CD4-positive, alpha-beta T cell treated with Interferon gamma for 1 hour (primary cell): ENCODE data around the gene ABR.
"Not testable (repeated sequence)": the region's sequence is repeated elsewhere in the genome, so short reads cannot be mapped to it uniquely, and the experiment has no call there.

Experiments used
- DNase-seq: peaks from one replicate; pipeline ENCODE4 v3.0.0-alpha.2; 2020

The ABR gene

GRCh38 chr17:1173432-1174262, 6.1 kb downstream of the ABR start:
- no peak for DNase-seq

DNA sequence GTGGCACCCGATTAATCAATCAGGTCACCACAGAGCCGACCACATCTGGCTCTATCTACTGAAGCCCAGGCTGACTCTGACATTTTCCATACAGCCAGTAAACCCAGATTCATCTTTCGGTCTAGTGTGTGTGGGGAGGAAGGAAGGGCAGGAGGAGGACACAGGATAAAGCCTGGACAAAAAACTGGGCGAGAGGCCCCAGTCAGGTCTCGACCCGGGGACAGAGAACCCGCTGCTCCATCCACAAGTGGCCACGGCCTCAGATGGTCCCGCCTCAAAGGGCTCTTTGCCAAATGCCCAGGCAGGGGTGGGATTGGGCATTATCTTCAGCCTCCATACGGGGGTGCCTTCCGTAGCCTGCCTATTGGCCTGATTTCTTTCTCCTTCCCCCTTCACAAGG, 7.8 kb downstream of the ABR start:
- DNase-seq, result no peak

- no peak for DNase-seq
These were observed 9.0 kb downstream of the ABR start for GRCh38 chr17:1170739-1171138.

- DNase-seq, result no peak
These were observed 9.9 kb downstream of the ABR start for GRCh38 chr17:1169929-1170312.

DNA sequence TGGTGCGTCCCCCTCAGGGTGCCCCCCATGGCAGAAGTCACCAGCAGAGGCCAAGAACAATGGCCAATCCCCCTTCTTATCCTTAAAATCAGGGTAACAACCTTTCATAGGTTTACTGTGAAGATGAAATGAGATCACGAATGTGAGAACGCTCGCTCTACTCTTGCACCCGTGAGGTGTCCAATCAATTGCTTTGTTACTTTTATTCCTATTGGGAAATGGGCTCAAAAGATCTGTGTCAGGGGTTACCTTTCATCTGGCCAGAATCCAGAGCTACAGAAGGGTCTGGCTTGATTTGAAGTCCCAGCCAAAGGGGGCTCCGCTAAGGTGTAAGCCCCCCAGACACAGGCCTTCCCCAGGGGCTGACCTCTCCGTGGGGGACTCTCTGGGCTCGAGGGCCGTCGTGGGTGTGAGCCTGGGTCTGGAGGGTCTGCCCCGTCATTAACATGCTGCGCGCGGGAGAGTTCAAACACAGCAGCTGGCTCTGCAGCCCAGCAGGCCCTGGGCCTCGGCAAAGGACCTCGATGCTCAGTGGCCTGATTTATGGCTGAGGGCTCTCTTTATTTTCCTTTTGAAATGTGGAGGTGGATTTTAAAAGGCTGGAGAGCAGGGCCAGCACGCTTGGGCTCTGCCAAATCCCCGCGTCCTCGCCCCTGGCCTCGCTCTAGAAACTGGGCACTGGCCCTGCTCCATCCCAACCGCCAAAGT, 10.4 kb downstream of the ABR start:
- DNase-seq, result no peak

DNA sequence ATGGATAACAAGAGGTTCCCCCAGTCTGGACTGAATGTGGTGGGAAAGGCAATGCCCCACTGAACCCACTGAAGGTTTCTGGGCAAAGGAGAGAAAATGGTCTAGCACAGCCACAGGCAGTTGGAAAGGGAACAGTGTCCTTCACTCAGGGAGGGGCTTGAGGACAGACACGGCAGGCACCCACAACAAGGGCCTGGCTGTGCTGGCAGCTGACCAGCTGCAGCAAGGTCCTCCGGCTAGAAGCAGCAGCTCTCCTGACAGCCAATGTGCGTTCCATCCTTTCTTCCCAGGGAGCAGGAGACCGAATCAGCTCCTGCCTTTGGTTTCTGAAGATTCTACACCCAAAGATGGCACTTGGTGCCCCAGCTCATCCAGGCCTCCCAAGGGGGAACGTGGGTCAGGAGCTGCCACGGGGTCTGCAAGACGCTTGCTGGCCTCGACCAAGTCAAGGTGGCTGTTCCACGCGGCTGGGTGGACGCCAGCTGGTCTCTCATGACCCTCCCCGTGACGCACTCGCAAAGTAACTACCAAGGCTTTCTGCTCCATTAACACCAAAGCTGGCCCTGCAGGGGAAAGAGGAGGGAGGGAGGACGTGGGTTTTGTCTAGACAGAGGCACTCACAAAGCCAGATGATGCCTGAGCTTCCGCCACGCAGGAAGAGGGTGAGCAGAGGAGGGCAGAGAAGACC, 11.1 kb downstream of the ABR start:
- no peak for DNase-seq

DNA sequence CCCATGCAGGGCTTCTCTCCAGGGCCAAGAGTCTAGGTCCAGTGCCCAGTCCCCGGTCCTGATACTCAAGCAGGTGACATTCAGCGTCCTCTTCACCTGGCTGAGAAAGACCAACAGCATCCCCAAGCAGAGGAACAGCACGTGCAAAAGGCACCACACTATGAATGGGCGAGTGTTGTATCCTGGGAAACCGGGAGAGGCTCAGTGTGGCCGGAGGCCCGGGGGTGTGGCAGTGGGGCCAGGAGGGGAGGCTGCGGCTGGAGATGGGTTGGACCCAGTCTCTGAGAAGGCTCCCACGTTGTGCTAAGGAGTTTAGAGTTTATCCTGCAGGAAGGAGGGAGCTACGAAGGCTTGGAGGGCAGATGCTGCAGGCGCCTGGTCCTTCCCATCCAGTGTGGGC, 13.5 kb downstream of the ABR start:
- no peak for DNase-seq

- no peak for DNase-seq
These were observed 13.9 kb downstream of the ABR start for GRCh38 chr17:1165836-1166235.

GRCh38 chr17:1164935-1165556, 14.7 kb downstream of the ABR start:
- DNase-seq, result no peak

GRCh38 chr17:1162116-1162855, 17.5 kb downstream of the ABR start:
- DNase-seq, result no peak

DNA sequence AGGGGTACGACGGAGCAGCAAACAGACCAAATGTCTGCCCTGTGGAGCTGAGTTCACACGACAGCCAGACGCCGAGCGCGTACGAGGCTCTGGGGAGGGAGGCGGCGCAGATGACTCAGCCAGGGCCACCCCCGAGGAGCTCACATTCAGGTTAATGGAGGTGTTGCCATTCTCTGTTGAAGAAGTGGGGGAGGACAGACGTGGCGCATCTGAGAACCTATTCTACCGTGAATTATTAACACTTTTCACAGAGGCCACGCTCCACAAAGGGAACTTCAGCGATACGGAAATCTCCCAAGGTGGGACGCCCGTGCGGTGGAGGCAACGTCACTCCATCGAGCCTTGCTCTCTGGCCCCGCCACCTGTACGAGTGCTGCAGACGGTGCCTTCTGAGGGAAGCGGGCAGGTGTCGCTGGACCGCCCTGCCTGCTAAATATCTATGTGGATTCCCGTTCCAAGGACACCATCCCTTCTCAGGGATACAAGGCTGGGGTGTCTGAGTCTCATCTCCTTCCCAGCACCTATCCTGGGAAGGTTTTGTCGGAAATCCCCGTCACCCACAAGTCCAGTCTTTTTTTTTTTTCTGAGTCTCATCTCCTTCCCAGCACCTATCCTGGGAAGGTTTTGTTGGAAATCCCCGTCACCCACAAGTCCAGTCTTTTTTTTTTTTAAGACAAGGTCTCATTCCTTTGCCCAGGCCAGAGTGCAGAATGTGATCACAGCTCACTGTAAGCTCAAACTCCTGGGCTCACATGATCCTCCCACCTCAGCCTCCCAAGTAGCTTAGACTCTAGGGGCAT, 19.0 kb downstream of the ABR start:
- no peak for DNase-seq

- DNase-seq, result no peak
These were observed 20.2 kb downstream of the ABR start for GRCh38 chr17:1159431-1160180.

GRCh38 chr17:1158879-1159278, 20.9 kb downstream of the ABR start:
- DNase-seq, result no peak

GRCh38 chr17:1156864-1157263, 22.9 kb downstream of the ABR start:
- no peak for DNase-seq

- no peak for DNase-seq
These were observed 25.1 kb downstream of the ABR start for GRCh38 chr17:1154704-1155103.

DNA sequence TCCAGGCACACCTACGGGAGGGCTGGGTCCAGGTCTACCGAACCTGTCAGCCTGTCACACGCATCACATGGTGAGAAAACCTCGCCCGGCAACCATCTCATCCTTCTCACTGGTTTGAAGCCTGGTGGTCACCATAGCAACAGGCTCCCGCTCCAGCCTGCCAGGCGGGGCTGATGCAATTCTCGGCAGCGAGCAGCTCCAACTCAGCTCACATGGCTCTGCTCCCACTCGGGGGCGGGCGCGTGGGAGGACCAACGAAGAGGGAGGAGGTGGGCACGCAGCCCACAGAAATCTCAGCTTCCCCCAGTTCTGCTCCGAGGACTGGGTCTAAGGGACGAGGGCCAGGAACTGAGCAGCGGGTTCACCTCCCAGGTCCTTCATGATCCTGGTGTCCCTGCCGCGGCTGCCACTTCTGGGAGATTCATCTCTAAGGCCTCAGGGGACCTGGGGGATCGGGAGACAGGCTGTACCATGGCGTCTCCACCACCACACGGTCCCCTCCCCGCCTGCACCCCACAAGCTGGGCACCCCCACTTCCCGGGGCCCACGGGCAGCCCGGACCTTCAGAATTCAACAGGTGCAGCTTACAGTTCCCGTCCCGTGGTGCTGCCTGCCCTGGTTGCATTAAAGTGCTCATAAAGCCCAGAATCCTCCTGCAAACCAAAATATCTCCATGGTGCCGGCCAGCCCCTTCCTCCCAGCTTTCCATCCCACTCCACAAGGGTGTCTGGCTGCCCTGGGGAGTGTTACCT, 25.8 kb downstream of the ABR start:
- no peak for DNase-seq

DNA sequence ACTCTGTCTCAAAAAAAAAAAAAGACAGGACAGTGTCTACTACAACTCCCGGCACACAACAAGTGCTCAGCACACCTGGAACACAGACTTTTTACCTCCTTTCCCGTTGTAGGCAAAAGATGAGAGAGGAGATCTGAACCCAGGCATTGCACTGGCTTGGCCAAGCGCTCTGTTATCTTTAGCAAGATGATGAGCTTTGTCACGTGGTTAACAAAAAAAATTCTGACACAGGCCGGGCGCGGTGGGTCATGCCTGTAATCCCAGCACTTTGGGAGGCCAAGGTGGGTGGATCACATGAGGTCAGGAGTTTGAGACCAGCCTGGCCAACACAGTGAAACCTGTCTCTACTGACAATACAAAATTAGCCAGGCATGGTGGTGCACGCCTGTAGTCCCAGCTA, 27.2 kb downstream of the ABR start:
- not testable (repeated sequence) for DNase-seq

DNA sequence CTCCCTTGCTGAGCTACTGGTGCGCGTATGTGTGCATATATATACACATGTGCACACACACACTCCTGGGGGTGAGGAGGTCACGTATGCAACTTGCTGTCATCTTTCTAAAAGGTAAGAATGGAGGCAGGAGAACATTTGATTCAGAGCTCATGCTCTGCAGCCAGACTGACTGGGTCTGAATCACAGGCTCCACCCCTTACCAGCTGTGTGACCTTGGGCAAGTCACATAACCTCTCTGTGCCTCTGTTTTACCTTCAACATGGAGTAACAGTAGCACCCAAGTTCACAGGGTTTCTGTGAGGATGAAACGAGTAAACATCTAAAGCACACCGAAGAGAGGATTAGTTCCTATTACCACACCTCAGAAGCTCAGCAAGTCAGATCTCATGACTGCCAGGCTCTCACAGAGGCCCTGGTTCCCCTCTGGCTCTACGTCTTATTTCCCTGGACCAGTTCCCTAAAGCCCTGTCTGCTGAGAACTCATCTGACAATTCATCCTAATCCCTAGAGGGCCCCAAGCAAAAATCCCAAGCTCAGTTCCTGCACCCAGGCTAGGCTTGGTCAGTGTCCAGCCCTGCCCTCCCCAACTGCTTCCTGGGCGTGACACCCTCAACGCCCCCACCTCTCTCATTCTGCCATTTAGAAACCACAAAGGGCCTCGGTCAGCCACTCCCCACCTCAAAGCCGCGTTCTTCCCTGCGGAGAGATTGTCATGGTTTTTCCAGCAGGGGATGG, 28.7 kb downstream of the ABR start:
- DNase-seq, result no peak

GRCh38 chr17:1149869-1150268, 29.9 kb downstream of the ABR start:
- no peak for DNase-seq

DNA sequence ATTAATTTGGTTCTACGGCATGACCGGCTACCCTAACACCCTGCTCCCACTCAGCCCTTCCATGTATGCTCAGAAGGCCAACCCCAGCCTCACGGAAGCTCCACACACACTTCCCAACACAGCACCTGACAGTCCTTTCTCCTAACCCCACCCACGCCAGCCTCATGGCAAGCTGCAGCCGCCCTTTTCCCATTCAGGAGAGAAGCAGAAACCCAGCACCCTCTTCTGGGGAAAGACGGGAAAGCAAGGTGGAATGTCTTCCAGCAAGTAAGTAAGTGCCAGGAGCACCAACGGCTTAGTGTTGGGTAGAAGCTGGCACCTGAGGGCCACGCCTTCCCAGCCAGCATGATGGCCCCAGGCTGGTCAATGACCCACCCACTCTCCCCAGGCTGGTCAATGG, 32.1 kb downstream of the ABR start:
- DNase-seq, result no peak
